K562 (cell line): ENCODE data around the gene SUMF1.

ENCODE experiments used
- ARID3A ChIP-seq: IDR thresholded peaks from 2 replicates; pipeline ENCODE4 v1.6.1; 2012; ENCODE audit warnings: low read depth, low read length, improper control_type of control experiment, borderline replicate concordance
- CTCF ChIP-seq, 3 experiments: IDR thresholded peaks in 2 of 3; conservative IDR thresholded peaks in 1 of 3; 2 replicates each; pipeline ENCODE4 v1.5.1; 2011 to 2012; ENCODE audit warnings: low read length in 3 of 3, mild to moderate bottlenecking in 3 of 3, control low read depth in 2 of 3, improper control_type of control experiment in 1 of 3, inconsistent platforms in 1 of 3, low read depth in 1 of 3, mixed read lengths in 1 of 3, moderate library complexity in 1 of 3; ENCODE audit not compliant: insufficient read depth in 2 of 3
- FOXM1 ChIP-seq, 2 experiments: fragments of 450-650 bp in 1 of 2; sonication (generic) in 1 of 2; formaldehyde crosslinking in 1 of 2; IDR thresholded peaks; 2 replicates each; pipeline versions ENCODE4 v1.6.1 to v1.9.0; 2017 to 2022; ENCODE audit warnings: low read depth in 2 of 2, mild to moderate bottlenecking in 2 of 2, missing genetic modification reagents in 1 of 2, moderate library complexity in 1 of 2
- HMG20A ChIP-seq: fragments of 450-650 bp; formaldehyde crosslinking; conservative IDR thresholded peaks from 2 replicates; pipeline ENCODE4 v1.4.0; 2020; ENCODE audit warnings: mild to moderate bottlenecking, mixed read lengths
- MAX ChIP-seq: sonication (generic); formaldehyde crosslinking; IDR thresholded peaks from 2 replicates; pipeline ENCODE4 v1.9.0; 2022; ENCODE audit warnings: mild to moderate bottlenecking, missing genetic modification reagents
- NFIC ChIP-seq: fragments of 450-650 bp; IDR thresholded peaks from 2 replicates; pipeline ENCODE4 v1.6.1; 2017; ENCODE audit warnings: mild to moderate bottlenecking, inconsistent platforms

GRCh38 chr3:4419920-4420319, 47.1 kb downstream of the SUMF1 start:
- TF ChIP-seq FOXM1 (IDR thresholded peaks at IDR 0.05; ENCODE audit: low read depth) (no peak), FOXM1 (CRISPR knock-in tag; IDR thresholded peaks at IDR 0.05; ENCODE audit: low read depth) (no peak), HMG20A (CRISPR knock-in tag) (no peak), CTCF (IDR thresholded peaks at IDR 0.05 in 2 of 3, conservative IDR thresholded peaks at IDR 0.05 in 1 of 3; ENCODE audit: insufficient read depth in 2 of 3, low read depth in 1 of 3, low read length in 3 of 3) (no peak), ARID3A (no peak), NFIC (no peak), MAX (CRISPR knock-in tag) (no peak)
